RWPE2 (cell line): ENCODE measurements around the gene IDUA.

ENCODE experiments used
- ATAC-seq: fragments of 200-7000 bp; cut with Tn5 transposase; 3 replicates; pipeline ENCODE4 v1.9.1; 2021; ENCODE audit warnings: low read depth
- DNase-seq: peaks from one replicate; pipeline ENCODE4 v3.0.0-alpha.2; 2020; ENCODE audit warnings: low spot score
- H3K27ac ChIP-seq: fragments of 450-650 bp; 2 replicates; pipeline ENCODE4 v1.5.1; 2017; ENCODE audit warnings: mild to moderate bottlenecking; ENCODE audit not compliant: poor library complexity, severe bottlenecking
- H3K27me3 ChIP-seq: fragments of 250-450 bp; sonication (Bioruptor Pico); 2 replicates; pipeline ENCODE4 v1.5.1; 2021; ENCODE audit warnings: mild to moderate bottlenecking, moderate library complexity; ENCODE audit not compliant: insufficient read depth, poor library complexity, severe bottlenecking
- H3K36me3 ChIP-seq: fragments of 250-450 bp; sonication (Bioruptor Pico); 2 replicates; pipeline ENCODE4 v1.5.1; 2020; ENCODE audit warnings: low read depth, mild to moderate bottlenecking, moderate library complexity
- H3K4me1 ChIP-seq: fragments of 250-450 bp; sonication (Bioruptor Pico); 2 replicates; pipeline ENCODE4 v1.5.1; 2021; ENCODE audit warnings: mild to moderate bottlenecking, moderate library complexity; ENCODE audit not compliant: insufficient read depth, poor library complexity, severe bottlenecking
- H3K4me3 ChIP-seq: fragments of 250-450 bp; sonication (Bioruptor Pico); 2 replicates; pipeline ENCODE4 v1.5.1; 2021; ENCODE audit warnings: mild to moderate bottlenecking, moderate library complexity; ENCODE audit not compliant: severe bottlenecking
- H3K9me3 ChIP-seq: fragments of 250-450 bp; sonication (Bioruptor Pico); 2 replicates; pipeline ENCODE4 v1.5.1; 2021; ENCODE audit warnings: mild to moderate bottlenecking, moderate library complexity; ENCODE audit not compliant: severe bottlenecking
- TF ChIP-seq, protein P1 (sequence below): fragments of 450-650 bp; IDR thresholded peaks from one replicate; pipeline ENCODE4 v1.5.1; 2017; ENCODE audit warnings: mild to moderate bottlenecking, moderate library complexity; ENCODE audit not compliant: poor library complexity, severe bottlenecking

IDUA gene

DNA sequence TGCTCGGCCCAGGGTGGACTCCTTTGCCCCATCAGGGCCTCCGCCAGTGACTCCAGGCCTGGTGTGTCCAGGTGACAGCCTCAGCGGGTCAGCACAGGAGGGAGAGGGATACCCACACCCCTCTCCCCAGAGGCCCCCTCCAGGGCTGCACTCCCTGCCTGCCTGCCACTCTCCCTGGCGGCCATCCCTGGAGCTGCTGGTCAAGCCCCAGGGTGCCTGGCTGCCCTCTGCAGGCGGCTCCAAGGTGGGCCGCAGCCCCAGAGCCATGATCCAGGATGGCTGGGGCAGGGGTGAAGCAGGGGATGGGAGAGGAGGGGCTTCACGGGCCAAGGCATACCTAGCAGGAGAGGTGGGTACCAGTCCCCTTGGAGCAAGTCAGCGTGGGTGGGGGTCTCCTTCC, 28.3 kb downstream of the IDUA start:
- TF ChIP-seq, protein P1, sequence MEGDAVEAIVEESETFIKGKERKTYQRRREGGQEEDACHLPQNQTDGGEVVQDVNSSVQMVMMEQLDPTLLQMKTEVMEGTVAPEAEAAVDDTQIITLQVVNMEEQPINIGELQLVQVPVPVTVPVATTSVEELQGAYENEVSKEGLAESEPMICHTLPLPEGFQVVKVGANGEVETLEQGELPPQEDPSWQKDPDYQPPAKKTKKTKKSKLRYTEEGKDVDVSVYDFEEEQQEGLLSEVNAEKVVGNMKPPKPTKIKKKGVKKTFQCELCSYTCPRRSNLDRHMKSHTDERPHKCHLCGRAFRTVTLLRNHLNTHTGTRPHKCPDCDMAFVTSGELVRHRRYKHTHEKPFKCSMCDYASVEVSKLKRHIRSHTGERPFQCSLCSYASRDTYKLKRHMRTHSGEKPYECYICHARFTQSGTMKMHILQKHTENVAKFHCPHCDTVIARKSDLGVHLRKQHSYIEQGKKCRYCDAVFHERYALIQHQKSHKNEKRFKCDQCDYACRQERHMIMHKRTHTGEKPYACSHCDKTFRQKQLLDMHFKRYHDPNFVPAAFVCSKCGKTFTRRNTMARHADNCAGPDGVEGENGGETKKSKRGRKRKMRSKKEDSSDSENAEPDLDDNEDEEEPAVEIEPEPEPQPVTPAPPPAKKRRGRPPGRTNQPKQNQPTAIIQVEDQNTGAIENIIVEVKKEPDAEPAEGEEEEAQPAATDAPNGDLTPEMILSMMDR = no peak
- no peaks in the 10 kb centered on the region for H3K27me3 ChIP-seq
- DNase-seq = no peak
- no peak overlapping the region for H3K4me3 ChIP-seq
- H3K27ac ChIP-seq = no peak overlapping the region
- no peaks in the 10 kb centered on the region for H3K36me3 ChIP-seq
- peaks cover 3% of the 10 kb centered on the region for H3K4me1 ChIP-seq
- ATAC-seq = no peak
- no peaks in the 10 kb centered on the region for H3K9me3 ChIP-seq

DNA sequence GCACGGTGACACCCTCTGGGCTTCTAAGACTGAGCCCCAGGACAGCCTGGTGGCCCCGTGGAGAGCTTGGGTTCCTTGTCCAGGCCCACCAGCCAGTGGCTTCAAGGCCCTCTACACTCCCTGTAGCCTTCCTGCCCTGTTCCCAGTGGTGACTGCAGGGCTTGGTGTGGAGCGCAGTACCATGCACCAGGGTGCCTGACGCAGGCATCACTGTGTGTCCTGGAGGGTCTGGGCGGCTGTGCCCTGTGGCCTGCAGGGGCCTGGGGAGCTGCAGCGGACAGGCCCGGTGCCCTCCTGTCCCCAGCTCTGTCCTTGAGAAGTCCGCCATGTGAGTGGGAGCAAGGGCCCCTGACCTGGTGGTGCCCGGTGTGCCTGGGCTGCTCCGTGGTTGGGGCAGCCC, 28.9 kb downstream of the IDUA start:
- Histone ChIP-seq H3K36me3 (no peaks in the 10 kb centered on the region), H3K27ac (no peak overlapping the region), H3K4me3 (no peak overlapping the region), H3K9me3 (no peaks in the 10 kb centered on the region), H3K4me1 (no peaks in the 10 kb centered on the region), H3K27me3 (no peaks in the 10 kb centered on the region)
- TF ChIP-seq, protein P1 = no peak
- no peak for DNase-seq
- ATAC-seq = no peak

DNA sequence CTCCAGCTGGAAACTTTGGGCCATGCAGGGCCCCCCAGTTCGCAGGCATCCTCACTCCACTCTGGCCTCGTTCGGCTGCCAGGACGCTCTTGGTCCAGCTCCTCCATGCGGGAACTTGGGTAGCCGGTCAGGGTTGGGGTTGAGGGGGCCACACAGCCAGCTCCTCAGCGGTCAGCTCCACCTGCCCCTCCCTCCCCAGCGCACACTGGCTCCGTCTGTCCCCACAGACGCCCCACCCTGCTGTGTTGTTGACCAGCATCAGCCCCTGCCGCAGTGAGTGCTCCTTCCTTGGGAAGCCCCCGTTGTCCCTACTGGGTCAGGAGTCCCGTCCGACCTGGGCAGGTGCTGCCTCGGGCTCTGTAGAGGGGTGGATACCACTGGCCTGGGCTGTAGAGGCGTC, 30.4 kb downstream of the IDUA start:
- H3K27ac ChIP-seq = no peak overlapping the region
- no peak overlapping the region for H3K4me3 ChIP-seq
- H3K4me1 ChIP-seq = no peaks in the 10 kb centered on the region
- ATAC-seq = no peak
- no peaks in the 10 kb centered on the region for H3K9me3 ChIP-seq
- DNase-seq = no peak
- TF ChIP-seq, protein P1 = no peak
- no peaks in the 10 kb centered on the region for H3K27me3 ChIP-seq
- H3K36me3 ChIP-seq = no peaks in the 10 kb centered on the region

DNA sequence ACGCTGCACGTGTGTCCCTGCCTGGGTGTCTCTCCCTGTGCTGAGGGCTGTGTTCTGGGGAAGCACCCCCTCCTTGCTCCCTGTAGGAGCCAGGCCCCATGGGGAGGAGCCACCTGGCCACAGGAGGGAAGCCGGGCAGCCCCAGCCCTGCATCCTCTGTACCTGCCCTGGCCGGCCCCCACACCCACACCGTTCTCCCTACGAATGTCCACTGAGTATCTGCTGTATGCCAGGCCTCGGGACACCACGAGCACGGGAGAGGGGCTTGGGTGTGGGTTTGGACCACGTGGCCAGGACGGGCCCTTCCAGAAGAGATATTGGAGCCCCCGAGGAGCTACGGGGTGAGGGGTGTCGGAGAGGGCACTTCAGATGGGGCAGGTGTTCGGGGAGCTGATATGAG, 30.9 kb downstream of the IDUA start:
- no peak for DNase-seq
- H3K27me3 ChIP-seq = no peaks in the 10 kb centered on the region
- ATAC-seq = no peak
- H3K4me3 ChIP-seq = no peak overlapping the region
- no peaks in the 10 kb centered on the region for H3K4me1 ChIP-seq
- no peak overlapping the region for H3K27ac ChIP-seq
- H3K36me3 ChIP-seq = no peaks in the 10 kb centered on the region
- TF ChIP-seq, protein P1 = no peak
- no peaks in the 10 kb centered on the region for H3K9me3 ChIP-seq

DNA sequence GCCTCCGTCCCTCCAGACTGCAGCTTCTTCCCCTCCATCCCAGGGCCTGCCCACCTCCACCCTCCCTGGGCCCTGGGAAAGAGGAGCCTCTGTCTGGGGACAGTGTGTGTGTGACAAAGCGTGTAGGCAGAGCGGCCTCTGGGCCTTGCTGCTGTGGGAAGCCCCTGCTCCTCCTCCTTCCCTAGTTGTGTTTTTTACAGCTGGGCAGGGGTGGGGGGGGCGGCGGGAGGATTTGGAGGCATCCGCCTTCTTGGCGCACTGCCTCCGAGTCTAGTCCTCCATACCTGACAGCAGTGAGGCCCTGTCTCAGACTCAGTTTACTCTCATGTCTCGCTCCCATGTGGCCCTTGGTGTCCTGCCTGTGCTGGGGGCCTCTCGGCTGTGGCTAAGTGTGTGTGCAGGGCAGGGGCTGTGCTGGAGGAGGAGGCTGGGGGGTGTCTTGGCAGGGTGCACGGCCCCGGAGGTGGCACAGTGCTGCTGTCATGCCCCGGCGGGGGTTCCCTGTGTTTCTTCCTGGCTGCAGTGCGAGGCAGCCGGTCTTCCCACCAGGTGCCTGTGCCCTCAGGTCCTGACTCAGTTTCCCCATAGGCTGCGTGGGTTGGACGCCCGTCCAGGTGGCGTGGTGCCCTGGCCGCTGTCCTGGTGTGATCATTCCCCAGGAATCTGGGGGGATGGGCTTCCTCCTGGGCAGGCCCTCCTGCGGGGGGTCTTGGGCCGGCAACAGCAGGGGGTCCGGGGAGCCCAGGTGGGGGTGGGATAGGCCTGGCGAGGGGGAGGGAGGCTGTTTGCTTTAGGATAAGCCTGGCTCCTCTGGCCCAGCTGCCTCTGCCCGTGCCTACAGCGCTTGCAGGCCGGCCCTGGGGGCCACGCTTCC, 31.5 kb downstream of the IDUA start:
- Histone ChIP-seq H3K27me3 (no peaks in the 10 kb centered on the region), H3K36me3 (no peaks in the 10 kb centered on the region), H3K4me1 (no peaks in the 10 kb centered on the region), H3K4me3 (no peak overlapping the region), H3K27ac (no peak overlapping the region), H3K9me3 (no peaks in the 10 kb centered on the region)
- TF ChIP-seq, protein P1 = no peak
- no peak for ATAC-seq
- DNase-seq = no peak
